GM21717 (cell line): Measurements from ENCODE around the gene ARCN1.

Experiments used
- ATAC-seq: cut with Tn5 transposase; IDR thresholded peaks from one replicate; pipeline ENCODE4 v1.9.1; 2021; ENCODE audit warnings: mild to moderate bottlenecking, moderate library complexity; ENCODE audit not compliant: unreplicated experiment

Gene ARCN1

DNA sequence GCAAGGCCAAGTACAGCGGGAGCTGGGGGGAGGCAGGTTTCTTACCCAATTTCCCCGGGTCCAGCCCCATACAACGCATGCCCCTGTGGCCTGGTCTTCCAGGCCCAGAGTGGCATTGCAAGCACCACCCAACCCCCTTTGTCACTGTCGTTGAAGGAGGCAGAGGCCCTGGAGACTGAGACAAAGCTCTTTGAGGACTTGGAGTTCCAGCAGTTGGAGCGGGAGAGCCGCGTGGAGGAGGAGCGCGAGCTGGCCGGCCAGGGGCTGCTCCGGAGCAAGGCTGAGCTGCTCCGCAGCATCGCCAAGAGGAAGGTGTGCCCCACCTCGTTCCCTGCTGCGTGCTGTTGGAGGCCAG lies 63.0 kb downstream of the ARCN1 start:
- no peak for ATAC-seq

DNA sequence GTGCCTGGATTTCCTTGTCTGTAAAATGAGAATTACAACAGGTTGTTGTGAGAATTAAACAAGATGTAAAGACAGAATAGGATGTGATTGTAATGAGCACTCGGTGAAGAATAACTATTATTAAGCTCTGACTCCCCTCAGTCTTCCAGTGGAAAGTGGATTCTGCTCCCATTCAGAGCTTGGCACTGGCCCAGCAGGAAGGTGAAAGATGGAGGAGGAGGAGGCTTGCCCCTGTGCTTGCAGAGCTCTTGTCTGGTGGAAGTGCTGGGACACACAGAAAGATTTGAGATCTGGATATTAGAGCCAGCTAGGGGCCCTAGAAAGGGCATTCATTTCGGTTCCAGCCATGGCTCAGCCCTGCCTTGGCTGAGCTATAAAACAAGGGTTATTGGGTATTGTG lies 63.4 kb downstream of the ARCN1 start:
- no peak for ATAC-seq

DNA sequence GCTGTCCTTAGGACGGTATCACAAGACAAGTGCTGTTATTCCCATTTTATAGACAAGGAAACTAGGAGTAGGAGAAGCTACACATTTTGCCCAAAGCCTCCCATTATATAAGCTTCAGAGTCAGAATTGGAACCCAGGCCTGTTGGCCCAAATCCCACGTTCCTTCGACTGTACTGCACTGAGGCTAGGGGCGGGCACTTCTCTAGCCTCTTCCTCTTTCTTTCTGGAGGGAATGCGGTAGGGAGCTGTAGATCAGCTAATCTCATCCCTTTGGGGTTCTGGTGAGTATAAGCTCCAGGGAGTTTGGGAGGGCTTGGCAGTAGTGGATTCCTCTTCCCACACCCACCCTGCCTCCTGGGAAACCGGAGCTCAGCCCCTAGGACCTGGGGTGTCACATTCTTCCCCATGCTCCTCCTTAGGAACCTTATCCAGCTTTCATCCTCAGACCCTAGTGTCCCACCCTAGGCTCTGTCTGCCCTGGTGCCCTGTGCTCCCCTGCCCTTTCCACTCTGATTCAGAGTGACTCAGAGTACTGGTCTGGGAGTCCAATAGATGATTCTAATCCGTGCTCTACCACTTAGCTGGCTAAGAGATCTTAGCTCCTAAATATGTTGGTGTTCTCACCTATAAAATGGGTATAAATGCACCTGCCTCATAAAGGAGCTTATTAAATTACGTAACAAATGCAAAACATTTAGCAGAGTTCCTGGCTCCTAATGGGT lies 64.5 kb downstream of the ARCN1 start:
- no peak for ATAC-seq

DNA sequence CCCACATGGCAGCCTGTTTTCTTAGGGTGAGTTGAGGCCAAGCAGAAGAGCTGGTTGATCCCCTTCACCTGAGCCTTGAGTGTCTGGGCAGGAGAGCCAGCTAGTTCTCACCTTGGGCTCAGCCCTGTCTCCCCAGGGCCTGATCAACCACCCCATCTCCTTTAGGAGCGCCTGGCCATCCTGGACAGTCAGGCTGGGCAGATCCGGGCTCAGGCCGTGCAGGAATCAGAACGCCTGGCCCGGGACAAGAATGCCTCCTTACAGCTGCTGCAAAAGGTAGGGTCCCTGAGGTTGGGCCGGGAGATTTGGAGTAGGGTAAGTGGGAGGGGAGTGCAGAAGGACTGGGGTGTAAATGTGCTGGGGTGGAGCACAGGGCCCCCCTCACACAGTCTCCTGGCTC lies 66.5 kb downstream of the ARCN1 start:
- no peak for ATAC-seq

DNA sequence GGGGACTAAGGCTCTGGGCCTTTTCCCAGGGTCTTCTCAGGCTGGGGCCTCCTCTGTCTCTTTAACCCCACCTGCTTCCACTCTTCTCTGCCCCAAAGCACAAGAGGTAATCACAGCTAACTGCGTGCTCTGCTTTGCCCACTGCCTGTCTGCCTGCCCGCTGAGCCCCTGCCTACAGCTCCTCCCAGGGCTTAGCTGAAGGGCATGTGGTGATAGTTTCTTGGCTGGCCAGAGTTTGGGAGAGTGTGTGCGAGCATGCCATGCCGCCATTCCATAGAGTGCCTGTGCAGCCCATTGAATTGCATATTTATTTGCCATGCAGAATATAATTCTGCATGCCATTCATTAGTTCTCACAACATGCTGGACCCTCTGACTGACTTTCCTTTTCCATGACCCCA lies 67.7 kb downstream of the ARCN1 start:
- ATAC-seq = no peak

DNA sequence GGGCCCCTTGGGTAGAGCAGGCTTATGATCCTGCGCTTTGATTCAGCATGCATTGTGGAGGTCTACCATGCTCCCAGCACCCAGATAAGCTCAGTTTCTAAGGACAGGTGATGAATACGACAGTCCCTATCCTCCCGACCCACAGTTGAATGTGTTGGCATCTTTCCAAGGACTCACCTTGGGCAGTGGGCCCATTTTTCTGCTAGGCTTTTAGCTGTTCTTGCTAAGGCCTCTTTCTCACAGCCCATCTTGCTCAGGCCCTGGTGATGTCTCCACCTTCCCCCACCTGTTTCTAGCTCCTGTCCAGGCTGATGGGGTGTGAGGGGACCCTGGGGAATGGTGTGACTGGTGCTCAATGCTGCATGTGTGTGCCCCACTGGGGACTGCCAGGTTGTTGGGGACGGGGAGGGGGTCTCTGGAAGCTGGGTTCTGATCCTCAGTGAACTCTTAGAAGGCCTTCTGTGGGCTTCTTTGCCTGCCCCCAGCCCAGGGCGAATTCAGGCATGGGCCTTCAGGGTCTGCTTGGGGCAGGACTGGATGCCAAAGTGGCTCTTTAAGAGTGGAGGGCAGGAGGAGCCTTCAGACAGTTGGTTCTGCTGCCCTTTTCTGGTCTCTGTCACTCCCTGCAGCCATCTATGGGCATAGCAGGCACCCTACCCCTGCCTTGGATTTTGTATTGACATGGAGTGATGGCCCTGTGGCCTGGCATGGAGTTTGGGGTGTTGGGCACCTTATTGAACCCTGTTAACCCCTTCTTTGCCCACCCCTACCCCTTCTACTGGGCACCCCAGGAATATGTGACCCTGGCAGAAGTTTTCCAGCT lies 68.3 kb downstream of the ARCN1 start:
- no peak for ATAC-seq

DNA sequence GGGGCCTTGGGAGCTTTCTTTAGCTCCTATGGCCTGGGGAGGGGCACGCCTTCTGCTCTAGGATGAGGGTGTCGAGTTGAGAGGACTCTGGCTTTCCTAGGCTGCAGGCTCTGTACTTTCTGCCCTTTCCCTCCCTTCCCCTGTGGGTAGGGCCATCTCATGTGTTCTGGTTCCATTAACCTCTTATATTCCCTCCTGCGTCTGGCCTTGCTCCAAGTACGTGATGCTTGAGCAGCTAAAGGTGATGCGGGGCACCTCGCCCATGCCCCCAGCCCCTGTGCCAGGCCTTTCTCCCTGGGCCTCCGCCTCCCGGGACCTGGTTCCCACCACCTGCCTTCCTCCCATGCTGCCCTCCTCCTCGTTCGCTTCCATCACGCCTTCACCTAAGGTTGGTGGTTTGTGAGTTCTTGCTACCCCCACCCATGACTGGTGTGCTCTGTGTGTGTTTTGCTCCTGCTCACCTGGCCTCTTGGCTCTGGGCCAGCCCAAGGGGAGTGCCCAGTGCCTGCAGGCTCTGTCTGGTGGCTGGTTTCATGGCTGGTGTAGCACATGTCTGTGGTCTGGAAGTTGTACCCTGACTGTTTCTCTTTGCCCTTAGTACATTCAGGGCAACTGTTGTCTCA lies 69.3 kb downstream of the ARCN1 start:
- ATAC-seq = no peak

DNA sequence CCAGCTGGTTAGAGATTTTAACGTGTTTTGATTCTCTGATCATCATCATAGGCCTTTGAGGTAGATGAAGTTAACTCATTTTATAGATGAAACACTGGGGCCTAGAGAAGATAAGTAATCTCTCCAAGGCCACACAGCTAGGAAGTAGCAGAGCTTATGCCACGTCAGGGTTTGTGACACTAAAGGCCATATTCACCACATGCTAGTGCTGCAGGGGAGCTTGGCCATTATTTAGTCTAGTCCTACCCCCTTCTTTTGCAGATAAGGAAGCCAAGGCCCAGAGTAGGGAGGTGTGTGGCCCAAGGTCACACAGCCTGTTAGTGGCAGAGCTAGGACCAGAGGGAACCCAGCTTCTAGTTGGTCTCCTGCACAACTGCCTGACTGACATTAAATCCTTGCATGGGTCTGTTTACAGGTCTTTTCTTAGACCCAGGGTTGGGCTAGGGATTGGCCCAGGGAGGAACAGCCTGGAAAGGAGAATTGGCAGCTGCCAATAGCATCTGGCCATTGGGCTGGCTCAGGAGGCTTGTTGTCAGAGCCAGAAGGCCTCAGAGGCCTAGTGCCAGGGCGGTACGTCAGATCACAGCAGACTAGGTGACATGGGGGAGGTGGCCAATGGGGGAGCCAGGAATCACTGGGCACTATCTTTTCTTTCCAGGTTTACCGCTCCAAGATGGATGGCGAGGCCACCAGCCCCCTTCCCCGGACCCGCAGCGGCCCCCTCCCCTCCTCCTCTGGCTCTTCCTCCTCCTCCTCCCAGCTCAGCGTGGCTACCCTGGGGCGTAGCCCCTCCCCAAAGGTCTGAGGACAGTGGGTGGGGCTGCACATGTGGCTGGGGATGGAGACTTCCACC lies 71.2 kb downstream of the ARCN1 start:
- ATAC-seq = no peak

DNA sequence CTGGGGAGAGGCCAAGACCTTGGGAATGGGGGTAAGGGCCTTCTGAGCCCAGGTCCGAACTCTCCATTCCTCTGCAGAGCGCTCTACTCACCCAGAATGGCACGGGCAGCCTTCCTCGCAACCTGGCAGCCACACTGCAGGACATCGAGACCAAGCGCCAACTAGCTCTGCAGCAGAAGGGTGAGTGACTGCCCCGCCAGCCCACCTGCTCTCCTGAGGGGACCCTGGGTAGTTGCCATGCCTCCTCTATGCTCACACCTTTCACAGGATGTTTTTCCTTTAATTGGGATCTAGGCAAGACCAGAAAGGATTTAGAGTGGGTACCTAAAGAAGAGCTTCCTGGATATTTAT lies 71.8 kb downstream of the ARCN1 start:
- ATAC-seq = no peak

DNA sequence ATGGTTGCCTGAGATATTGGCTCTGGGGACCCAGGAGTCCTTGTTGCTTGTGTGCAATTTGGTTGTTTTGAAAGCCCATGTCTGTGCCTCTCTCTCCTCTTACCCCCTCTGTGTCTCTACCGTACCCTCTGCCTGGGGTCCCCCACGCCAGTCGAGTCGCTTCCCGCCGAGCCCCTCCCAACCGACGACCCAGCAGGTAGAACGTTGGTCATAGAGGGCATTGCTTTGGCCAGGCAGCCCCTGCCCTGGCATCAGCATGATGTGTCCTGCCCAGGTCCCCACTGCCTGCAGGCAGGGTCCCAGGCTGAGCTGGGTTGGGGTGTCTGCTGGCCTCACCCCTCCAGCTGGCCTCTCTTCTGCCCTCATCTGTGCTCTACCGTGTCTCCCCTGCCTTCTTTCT lies 72.3 kb downstream of the ARCN1 start:
- no peak for ATAC-seq

DNA sequence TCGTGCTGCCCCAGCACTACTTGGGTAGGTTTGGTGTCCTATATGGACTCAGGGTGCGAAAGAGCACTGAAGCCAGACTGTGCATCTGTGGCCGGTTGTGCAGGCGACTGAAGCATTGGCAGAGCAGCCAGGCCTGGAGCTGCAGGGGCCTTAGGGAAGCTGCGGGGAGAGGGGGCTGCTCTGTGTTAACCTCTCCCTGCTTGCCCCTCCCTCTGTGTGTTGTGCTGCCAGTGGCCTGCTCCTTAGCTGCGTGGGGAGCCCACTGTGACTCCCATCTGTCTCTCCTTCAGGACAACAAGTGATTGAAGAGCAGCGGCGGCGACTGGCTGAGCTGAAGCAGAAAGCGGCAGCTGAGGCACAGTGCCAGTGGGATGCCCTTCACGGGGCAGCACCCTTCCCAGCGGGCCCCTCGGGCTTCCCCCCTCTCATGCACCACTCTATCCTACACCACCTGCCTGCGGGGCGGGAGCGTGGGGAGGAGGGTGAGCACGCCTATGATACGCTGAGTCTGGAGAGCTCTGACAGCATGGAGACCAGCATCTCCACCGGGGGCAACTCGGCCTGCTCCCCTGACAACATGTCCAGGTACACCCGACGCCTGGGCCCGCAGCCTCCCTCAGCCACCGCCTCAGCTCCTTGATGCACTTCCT lies 73.0 kb downstream of the ARCN1 start:
- ATAC-seq = no peak

DNA sequence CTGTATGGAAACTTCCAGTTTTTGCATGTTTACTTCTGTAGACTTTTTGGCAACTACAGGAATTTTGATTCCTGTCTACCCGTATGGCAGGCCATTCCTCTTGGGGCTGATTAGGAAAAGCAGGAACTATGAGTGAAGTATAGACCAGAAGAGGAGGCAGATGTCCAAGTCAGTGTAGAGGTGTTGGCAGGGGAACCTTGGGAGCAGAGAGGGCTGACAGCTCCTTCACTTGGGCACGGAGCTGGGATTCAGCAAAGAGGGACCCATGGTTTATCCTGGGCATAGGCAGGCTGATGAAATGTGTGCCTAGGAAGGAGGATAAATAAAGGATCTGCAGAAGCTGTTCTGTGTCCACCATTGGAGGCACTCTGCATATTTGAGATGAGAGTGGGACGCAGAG lies 74.2 kb downstream of the ARCN1 start:
- no peak for ATAC-seq

DNA sequence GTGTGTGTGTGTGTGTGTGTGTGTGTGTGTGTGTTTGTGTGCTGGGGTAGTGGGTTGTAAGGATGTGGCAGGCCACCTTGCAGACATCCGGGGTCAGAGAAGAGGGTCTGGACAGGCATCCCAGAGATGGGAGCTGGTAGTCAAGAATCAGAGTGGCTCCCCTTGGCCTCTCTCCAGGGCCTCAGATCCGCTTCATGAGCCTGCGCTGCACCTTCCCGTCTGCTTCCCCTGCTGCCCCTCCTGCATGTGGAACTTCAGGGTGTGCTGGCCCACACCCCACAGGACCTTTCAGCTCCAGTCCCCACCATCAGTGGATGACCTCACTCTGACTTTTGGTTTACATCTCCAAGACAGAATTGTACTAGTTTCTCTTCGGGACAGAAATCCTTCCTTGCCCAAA lies 76.1 kb downstream of the ARCN1 start:
- ATAC-seq = no peak

DNA sequence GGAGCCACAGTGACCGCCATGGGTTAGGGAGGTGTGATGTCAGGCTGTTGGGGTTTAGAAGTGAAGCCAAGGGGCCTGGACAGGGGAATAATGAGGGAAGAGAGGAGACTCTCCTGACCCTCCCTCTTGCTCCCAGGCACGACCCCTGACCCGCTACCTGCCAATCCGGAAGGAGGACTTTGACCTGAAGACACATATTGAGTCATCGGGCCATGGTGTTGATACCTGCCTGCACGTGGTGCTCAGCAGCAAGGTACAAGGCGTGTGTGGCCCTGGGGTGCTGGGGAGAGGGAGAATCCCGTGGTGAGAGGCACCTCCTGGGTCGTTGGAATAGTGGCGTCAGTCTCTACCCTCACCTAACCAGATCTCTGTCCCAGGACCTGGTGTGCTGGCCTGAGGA lies 77.7 kb downstream of the ARCN1 start:
- ATAC-seq = no peak

DNA sequence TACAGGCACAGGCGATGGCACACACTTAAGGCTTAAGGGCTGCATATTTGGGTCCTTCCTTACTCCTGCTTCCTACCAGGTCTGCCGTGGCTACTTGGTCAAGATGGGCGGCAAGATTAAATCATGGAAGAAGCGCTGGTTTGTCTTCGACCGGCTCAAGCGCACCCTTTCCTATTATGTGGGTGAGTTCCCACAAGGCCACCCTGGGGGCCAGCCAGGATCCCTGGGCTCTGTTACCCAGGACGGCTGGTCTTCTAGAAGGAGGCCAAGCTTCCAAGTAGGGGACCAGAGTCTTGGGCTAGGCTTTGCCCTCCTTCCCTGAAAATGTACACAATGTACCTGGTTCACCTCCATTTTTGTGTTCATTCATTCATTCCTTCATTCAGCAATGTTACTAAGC lies 78.2 kb downstream of the ARCN1 start:
- no peak for ATAC-seq

DNA sequence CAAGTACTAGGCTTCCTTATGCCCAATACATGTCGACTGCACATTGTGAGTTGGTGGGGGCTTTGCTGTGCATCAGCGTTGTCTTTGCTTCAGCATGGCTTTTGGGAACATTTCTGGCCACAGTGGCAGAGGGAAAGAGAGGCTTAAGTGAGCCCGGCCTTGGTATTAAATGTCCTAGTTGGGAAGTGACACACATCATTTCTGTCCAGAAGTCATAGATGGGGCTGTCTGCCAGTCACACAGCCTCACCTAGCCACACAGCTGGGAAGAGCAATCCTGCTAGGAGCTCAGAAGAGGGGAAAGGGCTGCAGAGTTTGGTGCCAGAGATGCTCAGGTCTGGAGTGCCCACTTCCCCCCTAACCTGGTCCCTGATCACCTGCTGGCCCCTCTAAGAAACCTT lies 79.6 kb downstream of the ARCN1 start:
- no peak for ATAC-seq
